HepG2 (cell line): ENCODE results near the gene PEF1. TPM values are rescaled to one million over a fixed set of nuclear protein-coding genes. Genes with fewer than 3 reads are reported as not detected.

Experiments used
- ATAC-seq: fragments of 200-7000 bp; cut with Tn5 transposase; 3 replicates; pipeline ENCODE4 v1.9.1; 2020; ENCODE audit warnings: mild to moderate bottlenecking, moderate library complexity
- BruUV-seq: library from RNA; stranded (reverse); fragments of 400-500 nt; replicated peaks from 2 replicates; lab custom pipeline; 2021; lab: Mats Ljungman, UMichigan
- CTCF ChIA-PET: fragments of 300-600 bp; formaldehyde crosslinking; extraction: SDS; loops from one replicate; lab custom pipeline; 2021; ENCODE audit warnings: low total read pairs, inconsistent platforms, low intra/inter-chr PET ratio; lab: Yijun Ruan, JAX
- POLR2A ChIA-PET: fragments of 350-600 bp; sonication (Branson Sonifier 250); formaldehyde crosslinking; loops from one replicate; lab custom pipeline; 2020; ENCODE audit warnings: antibody characterized with exemption, inconsistent platforms; lab: Yijun Ruan, JAX
- DNase-seq: peaks from one replicate; pipeline ENCODE4 v3.0.0-alpha.2; 2015; ENCODE audit warnings: low spot score
- FAIRE-seq: peaks from 3 replicates; lab custom pipeline; 2011; peaks lifted over from hg19 to GRCh38; lab: Jason Lieb, UNC
- H2AFZ ChIP-seq: one replicate; pipeline ENCODE4 v1.6.1; 2011; ENCODE audit warnings: low read length, inconsistent platforms
- H3K27ac ChIP-seq: fragments of 300-600 bp; 3 replicates; pipeline ENCODE4 v1.8.0; 2011; ENCODE audit warnings: mixed run types, mild to moderate bottlenecking, mixed read lengths, low read length, inconsistent platforms; ENCODE audit not compliant: insufficient read depth; ENCODE audit errors: extremely low read length
- H3K27me3 ChIP-seq, 2 experiments: fragments of 200-600 bp in 1 of 2; 2 replicates in 1 of 2; 3 replicates in 1 of 2; pipeline versions ENCODE4 v1.6.0 to v1.8.0; 2011; ENCODE audit warnings: low read length in 2 of 2, mild to moderate bottlenecking in 2 of 2, moderate library complexity in 2 of 2, inconsistent platforms in 1 of 2; ENCODE audit not compliant: insufficient read depth in 2 of 2, control insufficient read depth in 1 of 2
- H3K36me3 ChIP-seq, 2 experiments: fragments of 200-600 bp in 1 of 2; replicated peaks in 1 of 2; 2 replicates in 1 of 2; 3 replicates in 1 of 2; pipeline versions ENCODE4 v1.5.1 to v1.8.0; 2011; ENCODE audit warnings: low read length in 2 of 2, inconsistent platforms in 1 of 2; ENCODE audit not compliant: insufficient read depth in 2 of 2, control insufficient read depth in 1 of 2
- H3K4me1 ChIP-seq: 2 replicates; pipeline ENCODE4 v1.5.1; 2012; ENCODE audit warnings: low read length, inconsistent platforms; ENCODE audit not compliant: insufficient read depth
- H3K4me2 ChIP-seq: 2 replicates; pipeline ENCODE4 v1.6.0; 2011; ENCODE audit warnings: low read depth, low read length, inconsistent platforms
- H3K4me3 ChIP-seq, 3 experiments: fragments of 200-600 bp in 1 of 3; sonication (generic), shearing (Covaris generic) in 1 of 3; replicated peaks in 1 of 3; 2 replicates each; pipeline ENCODE4 v1.5.1; 2011 to 2016; ENCODE audit warnings: low read length in 3 of 3, inconsistent platforms in 2 of 3, low read depth in 2 of 3, mild to moderate bottlenecking in 2 of 3, control low read depth in 1 of 3, mixed read lengths in 1 of 3; ENCODE audit not compliant: insufficient read depth in 1 of 3
- H3K79me2 ChIP-seq: one replicate; pipeline ENCODE4 v1.6.1; 2011; ENCODE audit warnings: low read length, inconsistent platforms; ENCODE audit not compliant: insufficient read depth
- H3K9ac ChIP-seq: 2 replicates; pipeline ENCODE4 v1.6.0; 2011; ENCODE audit warnings: mild to moderate bottlenecking, low read depth, low read length, inconsistent platforms; ENCODE audit not compliant: insufficient read depth
- H3K9me3 ChIP-seq: 2 replicates; pipeline ENCODE4 v1.5.1; 2012; ENCODE audit warnings: mild to moderate bottlenecking, low read length
- H4K20me1 ChIP-seq: 2 replicates; pipeline ENCODE4 v1.6.0; 2011; ENCODE audit warnings: inconsistent platforms, mild to moderate bottlenecking, low read length, moderate library complexity; ENCODE audit not compliant: insufficient read depth
- AHR ChIP-seq: IDR thresholded peaks from 2 replicates; pipeline ENCODE4 v1.6.1; 2018; ENCODE audit warnings: missing genetic modification reagents, missing compliant biosample characterization
- CREB3 ChIP-seq: sonication (generic); formaldehyde crosslinking; IDR thresholded peaks from 2 replicates; pipeline ENCODE4 v1.5.0; 2020; ENCODE audit warnings: missing genetic modification reagents
- HCFC1 ChIP-seq: fragments of 150-350 bp; IDR thresholded peaks from 2 replicates; pipeline ENCODE4 v1.6.1; 2014; ENCODE audit warnings: low read depth, low read length
- KAT2B ChIP-seq: fragments of 150-350 bp; IDR thresholded peaks from 2 replicates; pipeline ENCODE4 v1.6.1; 2014; ENCODE audit warnings: low read depth, low read length, borderline replicate concordance
- KLF13 ChIP-seq: sonication (generic); formaldehyde crosslinking; IDR thresholded peaks from 2 replicates; pipeline ENCODE4 v1.4.0; 2020; ENCODE audit warnings: mild to moderate bottlenecking, missing genetic modification reagents
- NCOR1 ChIP-seq: fragments of 200-600 bp; sonication (generic); IDR thresholded peaks from 2 replicates; pipeline ENCODE4 v1.7.0; 2017; ENCODE audit warnings: antibody characterized with exemption, low read length, borderline replicate concordance
- PITX1 ChIP-seq: sonication (generic); formaldehyde crosslinking; IDR thresholded peaks from 2 replicates; pipeline ENCODE4 v1.5.1; 2020; ENCODE audit warnings: mild to moderate bottlenecking, missing genetic modification reagents
- RELA ChIP-seq: sonication (generic); formaldehyde crosslinking; IDR thresholded peaks from 2 replicates; pipeline ENCODE4 v1.4.0; 2020; ENCODE audit warnings: missing genetic modification reagents
- RORA ChIP-seq: sonication (generic); formaldehyde crosslinking; IDR thresholded peaks from 2 replicates; pipeline ENCODE4 v1.5.0; 2020; ENCODE audit warnings: mild to moderate bottlenecking, missing genetic modification reagents, moderate library complexity
- SALL1 ChIP-seq: sonication (generic); formaldehyde crosslinking; IDR thresholded peaks from 2 replicates; pipeline ENCODE4 v1.8.0; 2022; ENCODE audit warnings: mild to moderate bottlenecking, missing genetic modification reagents
- TAF1 ChIP-seq: sonication (generic); formaldehyde crosslinking; IDR thresholded peaks from 2 replicates; pipeline ENCODE4 v1.4.0; 2020; ENCODE audit warnings: missing genetic modification reagents
- ZNF24 ChIP-seq: fragments of 450-650 bp; IDR thresholded peaks from 2 replicates; pipeline ENCODE4 v1.6.1; 2017; ENCODE audit warnings: antibody characterized with exemption, mild to moderate bottlenecking
- ZNF331 ChIP-seq: sonication (generic); formaldehyde crosslinking; IDR thresholded peaks from 2 replicates; pipeline ENCODE4 v1.4.0; 2020; ENCODE audit warnings: missing genetic modification reagents
- ZNF354B ChIP-seq: sonication (generic); formaldehyde crosslinking; IDR thresholded peaks from 2 replicates; pipeline ENCODE4 v1.8.0; 2022; ENCODE audit warnings: mild to moderate bottlenecking, missing genetic modification reagents
- ZNF703 ChIP-seq: sonication (generic); formaldehyde crosslinking; IDR thresholded peaks from 2 replicates; pipeline ENCODE4 v1.5.1; 2020; ENCODE audit warnings: missing genetic modification reagents, mild to moderate bottlenecking, moderate library complexity, borderline replicate concordance
- ZNF776 ChIP-seq: sonication (generic); formaldehyde crosslinking; IDR thresholded peaks from 2 replicates; pipeline ENCODE4 v1.4.0; 2020; ENCODE audit warnings: mild to moderate bottlenecking, missing genetic modification reagents
- WGBS: methylation state at CpG from one replicate; pipeline ENCODE4 v1.1.6; 2017; ENCODE audit warnings: low lambda C conversion rate; 5-methylcytosine and 5-hydroxymethylcytosine counted together
- in situ Hi-C: cut with HindIII; loops from 2 replicates; pipeline ENCODE4 v1.10.0; 2017; ENCODE audit warnings: low pct_unique_long_range_greater_than_20kb; ENCODE audit not compliant: extremely low pct_ligation_motif_present
- intact Hi-C: fragments of 100-400 bp; cut with micrococcal nuclease; formaldehyde crosslinking; loops from one replicate; pipeline ENCODE4 v1.10.0; 2022; ENCODE audit not compliant: unreplicated experiment
- polyA plus RNA-seq, 8 experiments: library from polyadenylated mRNA; depleted of rRNA in 3 of 8; stranded (reverse) in 7 of 8; unstranded in 1 of 8; fragments of >200 nt; fragmentation: Illumina TruSeq in 4 of 8; extraction: Trizol in 4 of 8; gene quantifications; 2 replicates each; pipeline versions ENCODE4 v1.2.1 to v1.2.3, GENCODE V29; 2011 to 2016; ENCODE audit warnings: low read depth in 4 of 8, missing spikeins in 1 of 8, mixed read lengths in 1 of 8; ENCODE audit not compliant: insufficient read depth in 1 of 8
- total RNA-seq, 5 experiments: library from RNA; depleted of rRNA; stranded (reverse); fragments of >200 nt; fragmentation: Illumina TruSeq; extraction: Trizol; gene quantifications; 2 replicates each; pipeline ENCODE4 v1.2.3, GENCODE V29; 2016; ENCODE audit warnings: low read depth in 1 of 5
- TF ChIP-seq, protein P1 (sequence below): sonication (generic); formaldehyde crosslinking; IDR thresholded peaks from 2 replicates; pipeline ENCODE4 v1.5.0; 2020; ENCODE audit warnings: mild to moderate bottlenecking, missing genetic modification reagents, moderate library complexity

PEF1 gene
- total and polyA plus RNA-seq, 2 of the 13 experiments (the other 11 are each of a cell fraction or from before 2014, with no cell fraction given): 57.1 to 57.8 TPM

GRCh38 chr1:31637915-31638673 is 6.6 kb downstream of the PEF1 start:
- Histone ChIP-seq H2AFZ (no peak overlapping the region), H3K4me1 (peaks cover 27% of the 10 kb centered on the region), H3K27ac (no peak overlapping the region), H3K4me3 (no peak overlapping the region), H4K20me1 (peaks cover 4% of the 10 kb centered on the region), H3K9me3 (no peaks in the 10 kb centered on the region), H3K36me3 (peaks cover 4 to 15% of the 10 kb centered on the region in 2 experiments), H3K4me2 (no peak overlapping the region), H3K79me2 (peaks cover 62% of the 10 kb centered on the region)
- in situ Hi-C loops: no loop called here
- DNase-seq (no peak), FAIRE-seq (no peak), ATAC-seq (no peak)
- CTCF ChIA-PET: no interaction called here
- POLR2A ChIA-PET: no interaction called here
- WGBS: 97% methylated on average over 5 of the region's 5 CpGs
- TF ChIP-seq ZNF24 (no peak), ZNF703 (CRISPR knock-in tag) (no peak), ZNF354B (CRISPR knock-in tag) (no peak), KAT2B (no peak), SALL1 (CRISPR knock-in tag) (no peak), HCFC1 (no peak), ZNF331 (no peak), TAF1 (CRISPR knock-in tag) (no peak), RORA (CRISPR knock-in tag) (no peak)
- TF ChIP-seq, all 625 proteins: peak for 0
- intact Hi-C loops: no loop called here
- Histone ChIP-seq H3K9ac (no peak overlapping the region), H3K27me3 (no peaks in the 10 kb centered on the region)
- no TSS peak for BruUV-seq

DNA sequence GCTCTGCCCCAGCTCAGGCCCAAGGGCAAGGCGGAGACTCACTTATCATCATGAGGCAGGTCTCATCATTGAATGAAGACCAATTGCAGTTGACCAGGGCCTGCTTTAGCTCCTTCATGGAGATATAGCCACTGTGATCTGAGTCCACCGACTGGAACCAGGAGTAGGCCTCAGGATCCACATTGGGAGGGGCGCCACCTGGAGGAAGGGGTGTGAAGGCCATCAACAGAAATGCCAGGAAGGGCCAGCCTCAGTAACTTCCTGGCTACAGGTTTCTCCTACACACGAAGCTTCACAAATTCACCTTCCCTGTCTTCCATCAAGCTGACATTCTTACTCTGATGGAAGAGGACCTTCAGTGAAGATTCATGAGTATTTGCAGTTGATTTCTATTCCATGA is 11.6 kb downstream of the PEF1 start:
- Histone ChIP-seq H3K9ac (no peak overlapping the region), H4K20me1 (no peaks in the 10 kb centered on the region), H2AFZ (no peak overlapping the region), H3K79me2 (peaks cover 21% of the 10 kb centered on the region), H3K27me3 (no peaks in the 10 kb centered on the region), H3K4me2 (no peak overlapping the region), H3K9me3 (no peaks in the 10 kb centered on the region), H3K27ac (no peak overlapping the region), H3K36me3 (peaks cover 28 to 58% of the 10 kb centered on the region in 2 experiments), H3K4me1 (no peaks in the 10 kb centered on the region), H3K4me3 (no peak overlapping the region)
- CTCF ChIA-PET: interaction anchor here (1.1 kb wide), 1 partner anchor 69 kb away, joined by 3 read pairs; no protein-coding TSS in a partner anchor
- FAIRE-seq (peak; percentile 63), DNase-seq (peak; percentile 24), ATAC-seq (peak; percentile 72)
- BruUV-seq: no TSS peak
- WGBS: 56% methylated on average over 4 of the region's 4 CpGs
- POLR2A ChIA-PET: interaction anchor here (1.0 kb wide), 1 partner anchor 12 kb away, joined by 3 read pairs; the partner anchor contains the start of gene PEF1
- in situ Hi-C loops: no loop called here
- intact Hi-C loops: no loop called here
- no peak for TF ChIP-seq AHR (CRISPR knock-in tag)
- no peak for TF ChIP-seq PITX1 (CRISPR knock-in tag)
- TF ChIP-seq CREB3 (CRISPR knock-in tag): no peak
- TF ChIP-seq RELA (CRISPR knock-in tag): no peak
- TF ChIP-seq KLF13: no peak
- TF ChIP-seq, protein P1, sequence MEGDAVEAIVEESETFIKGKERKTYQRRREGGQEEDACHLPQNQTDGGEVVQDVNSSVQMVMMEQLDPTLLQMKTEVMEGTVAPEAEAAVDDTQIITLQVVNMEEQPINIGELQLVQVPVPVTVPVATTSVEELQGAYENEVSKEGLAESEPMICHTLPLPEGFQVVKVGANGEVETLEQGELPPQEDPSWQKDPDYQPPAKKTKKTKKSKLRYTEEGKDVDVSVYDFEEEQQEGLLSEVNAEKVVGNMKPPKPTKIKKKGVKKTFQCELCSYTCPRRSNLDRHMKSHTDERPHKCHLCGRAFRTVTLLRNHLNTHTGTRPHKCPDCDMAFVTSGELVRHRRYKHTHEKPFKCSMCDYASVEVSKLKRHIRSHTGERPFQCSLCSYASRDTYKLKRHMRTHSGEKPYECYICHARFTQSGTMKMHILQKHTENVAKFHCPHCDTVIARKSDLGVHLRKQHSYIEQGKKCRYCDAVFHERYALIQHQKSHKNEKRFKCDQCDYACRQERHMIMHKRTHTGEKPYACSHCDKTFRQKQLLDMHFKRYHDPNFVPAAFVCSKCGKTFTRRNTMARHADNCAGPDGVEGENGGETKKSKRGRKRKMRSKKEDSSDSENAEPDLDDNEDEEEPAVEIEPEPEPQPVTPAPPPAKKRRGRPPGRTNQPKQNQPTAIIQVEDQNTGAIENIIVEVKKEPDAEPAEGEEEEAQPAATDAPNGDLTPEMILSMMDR (CRISPR knock-in tag): peak; percentile 72
- no peak for TF ChIP-seq ZNF776 (CRISPR knock-in tag)
- no peak for TF ChIP-seq NCOR1
